ENCODE measurements around the gene GEMIN8.

Gene GEMIN8

DNA sequence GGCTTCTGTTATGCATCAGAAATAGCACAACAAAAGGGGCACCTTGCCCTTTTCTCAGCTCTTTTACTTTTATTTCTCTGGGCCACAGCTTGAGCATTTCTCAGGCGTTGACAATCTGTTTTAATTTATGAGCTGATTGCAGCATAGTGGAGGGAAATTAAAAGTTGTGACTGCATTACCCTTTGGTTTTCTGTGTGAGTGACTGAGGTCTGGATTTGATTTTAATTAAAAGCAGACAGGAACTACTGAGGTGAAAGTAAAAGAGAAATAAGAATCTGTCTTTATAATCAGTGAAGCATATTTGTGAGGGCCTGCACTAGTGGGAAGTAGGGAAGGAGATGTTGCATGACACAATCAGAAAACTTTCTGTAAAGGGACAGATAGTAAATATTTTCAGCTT, 43.4 kb upstream of the GEMIN8 start:
- no peak overlapping the region for H3K27ac ChIP-seq (replicated peaks)
- TF ChIP-seq POLR2AphosphoS5 (IDR thresholded peaks at IDR 0.05; ENCODE audit: low read depth) (no peak), REST (IDR thresholded peaks at IDR 0.05; ENCODE audit: insufficient replicate concordance, low read depth) (no peak), SPI1 (IDR thresholded peaks at IDR 0.05; ENCODE audit: borderline replicate concordance, low read depth) (no peak), GABPA (IDR thresholded peaks at IDR 0.05; ENCODE audit: low read depth) (no peak)
- TF ChIP-seq, protein P1, sequence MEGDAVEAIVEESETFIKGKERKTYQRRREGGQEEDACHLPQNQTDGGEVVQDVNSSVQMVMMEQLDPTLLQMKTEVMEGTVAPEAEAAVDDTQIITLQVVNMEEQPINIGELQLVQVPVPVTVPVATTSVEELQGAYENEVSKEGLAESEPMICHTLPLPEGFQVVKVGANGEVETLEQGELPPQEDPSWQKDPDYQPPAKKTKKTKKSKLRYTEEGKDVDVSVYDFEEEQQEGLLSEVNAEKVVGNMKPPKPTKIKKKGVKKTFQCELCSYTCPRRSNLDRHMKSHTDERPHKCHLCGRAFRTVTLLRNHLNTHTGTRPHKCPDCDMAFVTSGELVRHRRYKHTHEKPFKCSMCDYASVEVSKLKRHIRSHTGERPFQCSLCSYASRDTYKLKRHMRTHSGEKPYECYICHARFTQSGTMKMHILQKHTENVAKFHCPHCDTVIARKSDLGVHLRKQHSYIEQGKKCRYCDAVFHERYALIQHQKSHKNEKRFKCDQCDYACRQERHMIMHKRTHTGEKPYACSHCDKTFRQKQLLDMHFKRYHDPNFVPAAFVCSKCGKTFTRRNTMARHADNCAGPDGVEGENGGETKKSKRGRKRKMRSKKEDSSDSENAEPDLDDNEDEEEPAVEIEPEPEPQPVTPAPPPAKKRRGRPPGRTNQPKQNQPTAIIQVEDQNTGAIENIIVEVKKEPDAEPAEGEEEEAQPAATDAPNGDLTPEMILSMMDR (IDR thresholded peaks at IDR 0.05; ENCODE audit: insufficient read depth, low read length), result no peak
- no peaks in the 10 kb centered on the region for H3K27me3 ChIP-seq (ENCODE audit: insufficient read depth, poor library complexity, severe bottlenecking)
- no peak for DNase-seq (ENCODE audit: low read depth in 1 of 2, low spot score in 1 of 2)
- no peak overlapping the region for H3K4me3 ChIP-seq (replicated peaks; ENCODE audit: insufficient read depth, low read length)

GRCh38 chrX:14065800-14066199, 36.1 kb upstream of the GEMIN8 start:
- no peak for DNase-seq (ENCODE audit: low read depth in 1 of 2, low spot score in 1 of 2)
- H3K27me3 ChIP-seq (ENCODE audit: insufficient read depth, poor library complexity, severe bottlenecking), result no peaks in the 10 kb centered on the region
- H3K4me3 ChIP-seq (replicated peaks; ENCODE audit: insufficient read depth, low read length), result no peak overlapping the region
- H3K27ac ChIP-seq (replicated peaks), result no peak overlapping the region
- TF ChIP-seq, protein P1 (IDR thresholded peaks at IDR 0.05; ENCODE audit: insufficient read depth, low read length), result no peak
- TF ChIP-seq SPI1 (IDR thresholded peaks at IDR 0.05; ENCODE audit: borderline replicate concordance, low read depth), result no peak
- TF ChIP-seq REST (IDR thresholded peaks at IDR 0.05; ENCODE audit: insufficient replicate concordance, low read depth), result no peak
- no peak for TF ChIP-seq GABPA (IDR thresholded peaks at IDR 0.05; ENCODE audit: low read depth)
- no peak for TF ChIP-seq POLR2AphosphoS5 (IDR thresholded peaks at IDR 0.05; ENCODE audit: low read depth)

DNA sequence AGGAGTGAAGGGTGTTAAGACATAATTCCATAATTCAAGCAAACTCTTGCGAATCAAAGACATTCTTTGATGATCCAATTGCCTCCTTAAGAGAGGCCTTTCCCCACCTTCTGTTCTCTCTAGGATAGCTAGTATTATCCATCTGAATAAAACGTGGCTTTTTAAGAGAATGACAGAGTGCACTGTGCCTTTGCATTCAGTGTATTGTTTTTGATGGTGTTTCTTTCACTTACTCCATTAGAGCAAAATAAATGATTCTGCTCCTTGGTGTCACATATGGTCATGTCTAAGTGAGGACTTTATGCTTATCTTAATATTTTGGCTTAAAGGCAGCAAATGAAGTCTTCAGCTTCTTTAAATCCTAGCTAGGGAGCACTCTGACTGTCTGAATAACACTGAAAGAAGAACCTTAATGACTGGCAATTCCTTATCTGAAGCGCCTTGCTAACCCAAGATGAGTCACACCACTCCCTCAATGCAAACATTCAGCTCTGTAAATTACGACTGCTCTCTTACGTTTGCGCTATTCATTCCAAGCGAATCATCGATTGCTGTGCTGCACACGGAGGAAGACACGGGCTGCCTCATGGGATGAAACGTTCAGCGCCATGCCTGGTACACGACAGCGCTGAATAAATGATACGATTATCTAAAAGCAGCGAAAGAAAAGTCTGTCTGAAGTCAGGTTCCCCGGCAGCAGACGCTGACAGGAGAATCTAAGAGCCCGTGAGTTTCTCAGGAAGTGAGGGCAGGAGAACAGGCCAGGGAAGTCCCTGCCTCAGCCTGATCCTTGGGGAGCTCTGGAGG, 35.1 kb upstream of the GEMIN8 start:
- Histone ChIP-seq H3K27ac (replicated peaks) (no peak overlapping the region), H3K4me3 (replicated peaks; ENCODE audit: insufficient read depth, low read length) (no peak overlapping the region), H3K27me3 (ENCODE audit: insufficient read depth, poor library complexity, severe bottlenecking) (no peaks in the 10 kb centered on the region)
- no peak for TF ChIP-seq GABPA (IDR thresholded peaks at IDR 0.05; ENCODE audit: low read depth)
- no peak for TF ChIP-seq POLR2AphosphoS5 (IDR thresholded peaks at IDR 0.05; ENCODE audit: low read depth)
- TF ChIP-seq REST (IDR thresholded peaks at IDR 0.05; ENCODE audit: insufficient replicate concordance, low read depth), result no peak
- TF ChIP-seq, protein P1 (IDR thresholded peaks at IDR 0.05; ENCODE audit: insufficient read depth, low read length), result no peak
- TF ChIP-seq SPI1 (IDR thresholded peaks at IDR 0.05; ENCODE audit: borderline replicate concordance, low read depth), result no peak
- no peak for DNase-seq (ENCODE audit: low read depth in 1 of 2, low spot score in 1 of 2)
